ENCODE measurements around the gene GYPA. TPM values are rescaled to one million over a fixed set of nuclear protein-coding genes. Genes with fewer than 3 reads are reported as not detected.
"Not testable (repeated sequence)": the region's sequence is repeated elsewhere in the genome, so short reads cannot be mapped to it uniquely, and the experiment has no call there.

Gene GYPA
- total RNA-seq, 1 experiment from 2014 or later = not detected

GRCh38 chr4:144136189-144136588 is 4.3 kb downstream of the GYPA start:
- H3K27me3 ChIP-seq (replicated peaks; ENCODE audit: insufficient read depth, low read depth, low read length, poor library complexity); H3K4me3 ChIP-seq (ENCODE audit: low read depth, low read length, poor library complexity, severe bottlenecking); CTCF ChIA-PET; H3K27ac ChIP-seq (ENCODE audit: low read depth, low read length, poor library complexity, severe bottlenecking); H3K4me1 ChIP-seq (ENCODE audit: insufficient read depth, low read length, poor library complexity, severe bottlenecking); H3K36me3 ChIP-seq (ENCODE audit: insufficient read depth, low read length, poor library complexity, severe bottlenecking); H3K9me3 ChIP-seq (ENCODE audit: low read depth, low read length, poor library complexity, severe bottlenecking); BruUV-seq (replicated peaks); DNase-seq (ENCODE audit: low spot score); intact Hi-C loops (cut with micrococcal nuclease; ENCODE audit: unreplicated experiment); POLR2A ChIA-PET (ENCODE audit: low non-redundant PET): not testable (repeated sequence)

DNA sequence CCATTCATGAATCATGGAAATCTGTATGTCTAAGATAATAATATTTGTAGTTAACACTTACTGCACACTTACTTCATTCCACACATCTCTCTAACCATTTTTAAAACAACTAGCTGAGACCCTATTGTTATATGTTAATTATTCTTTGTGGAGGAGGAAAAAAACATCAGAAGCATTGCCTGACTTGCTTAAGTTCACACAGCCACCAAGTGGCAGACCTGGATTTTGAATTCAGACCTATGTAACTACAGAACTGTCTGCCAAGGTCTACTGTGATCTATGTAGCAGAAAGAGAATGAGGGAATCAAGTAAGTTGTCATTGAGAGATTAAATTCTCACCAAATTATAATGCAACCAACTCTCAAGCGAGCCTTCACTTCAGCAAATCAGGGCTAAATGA is 10.4 kb downstream of the GYPA start:
- CTCF ChIA-PET; intact Hi-C loops (cut with micrococcal nuclease; ENCODE audit: unreplicated experiment); H3K36me3 ChIP-seq (ENCODE audit: insufficient read depth, low read length, poor library complexity, severe bottlenecking); H3K27ac ChIP-seq (ENCODE audit: low read depth, low read length, poor library complexity, severe bottlenecking); POLR2A ChIA-PET (ENCODE audit: low non-redundant PET); H3K27me3 ChIP-seq (replicated peaks; ENCODE audit: insufficient read depth, low read depth, low read length, poor library complexity); H3K9me3 ChIP-seq (ENCODE audit: low read depth, low read length, poor library complexity, severe bottlenecking); H3K4me3 ChIP-seq (ENCODE audit: low read depth, low read length, poor library complexity, severe bottlenecking); DNase-seq (ENCODE audit: low spot score); H3K4me1 ChIP-seq (ENCODE audit: insufficient read depth, low read length, poor library complexity, severe bottlenecking); BruUV-seq (replicated peaks): not testable (repeated sequence)

- H3K9me3 ChIP-seq (ENCODE audit: low read depth, low read length, poor library complexity, severe bottlenecking); BruUV-seq (replicated peaks); H3K4me3 ChIP-seq (ENCODE audit: low read depth, low read length, poor library complexity, severe bottlenecking); DNase-seq (ENCODE audit: low spot score); H3K27me3 ChIP-seq (replicated peaks; ENCODE audit: insufficient read depth, low read depth, low read length, poor library complexity); H3K27ac ChIP-seq (ENCODE audit: low read depth, low read length, poor library complexity, severe bottlenecking); CTCF ChIA-PET; H3K36me3 ChIP-seq (ENCODE audit: insufficient read depth, low read length, poor library complexity, severe bottlenecking); intact Hi-C loops (cut with micrococcal nuclease; ENCODE audit: unreplicated experiment); H3K4me1 ChIP-seq (ENCODE audit: insufficient read depth, low read length, poor library complexity, severe bottlenecking); POLR2A ChIA-PET (ENCODE audit: low non-redundant PET): not testable (repeated sequence)
These were observed 11.1 kb downstream of the GYPA start for GRCh38 chr4:144129336-144129875.

- H3K4me3 ChIP-seq (ENCODE audit: low read depth, low read length, poor library complexity, severe bottlenecking); H3K36me3 ChIP-seq (ENCODE audit: insufficient read depth, low read length, poor library complexity, severe bottlenecking); intact Hi-C loops (cut with micrococcal nuclease; ENCODE audit: unreplicated experiment); BruUV-seq (replicated peaks); CTCF ChIA-PET; H3K4me1 ChIP-seq (ENCODE audit: insufficient read depth, low read length, poor library complexity, severe bottlenecking); H3K27me3 ChIP-seq (replicated peaks; ENCODE audit: insufficient read depth, low read depth, low read length, poor library complexity); DNase-seq (ENCODE audit: low spot score); H3K27ac ChIP-seq (ENCODE audit: low read depth, low read length, poor library complexity, severe bottlenecking); POLR2A ChIA-PET (ENCODE audit: low non-redundant PET); H3K9me3 ChIP-seq (ENCODE audit: low read depth, low read length, poor library complexity, severe bottlenecking): not testable (repeated sequence)
These were observed 11.7 kb downstream of the GYPA start for GRCh38 chr4:144128709-144129320.

GRCh38 chr4:144125109-144125508 is 15.4 kb downstream of the GYPA start:
- H3K36me3 ChIP-seq (ENCODE audit: insufficient read depth, low read length, poor library complexity, severe bottlenecking); intact Hi-C loops (cut with micrococcal nuclease; ENCODE audit: unreplicated experiment); CTCF ChIA-PET; H3K4me3 ChIP-seq (ENCODE audit: low read depth, low read length, poor library complexity, severe bottlenecking); DNase-seq (ENCODE audit: low spot score); H3K27ac ChIP-seq (ENCODE audit: low read depth, low read length, poor library complexity, severe bottlenecking); H3K27me3 ChIP-seq (replicated peaks; ENCODE audit: insufficient read depth, low read depth, low read length, poor library complexity); H3K4me1 ChIP-seq (ENCODE audit: insufficient read depth, low read length, poor library complexity, severe bottlenecking); POLR2A ChIA-PET (ENCODE audit: low non-redundant PET); BruUV-seq (replicated peaks); H3K9me3 ChIP-seq (ENCODE audit: low read depth, low read length, poor library complexity, severe bottlenecking): not testable (repeated sequence)

DNA sequence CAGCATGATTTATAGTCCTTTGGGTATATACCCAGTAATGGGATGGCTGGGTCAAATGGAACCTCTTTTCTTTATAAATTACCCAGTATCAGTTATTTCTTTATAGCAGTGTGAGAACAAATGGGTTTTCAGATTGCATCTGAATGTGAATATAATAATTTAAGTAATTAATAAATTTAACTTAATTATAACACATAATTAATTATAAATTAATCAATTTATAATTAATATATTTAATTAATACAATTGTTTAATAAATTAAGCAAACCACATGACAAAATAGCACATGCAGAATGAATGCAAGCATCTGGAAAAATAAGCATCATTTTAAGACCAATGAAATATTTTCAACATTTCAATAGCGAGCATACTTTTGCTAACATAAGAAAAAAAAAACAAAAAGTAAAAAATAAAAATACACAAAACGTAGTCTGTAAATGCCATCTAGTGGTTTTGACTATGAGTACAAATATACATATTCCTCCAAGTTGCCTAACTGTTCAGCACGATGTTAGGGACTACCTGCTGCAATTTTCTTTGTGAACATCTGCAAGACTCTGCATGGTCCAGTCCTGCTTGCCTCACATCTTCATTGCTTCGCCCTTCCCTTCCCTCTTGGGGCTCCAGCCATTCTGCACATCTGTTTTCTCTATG is 16.4 kb downstream of the GYPA start:
- H3K4me1 ChIP-seq (ENCODE audit: insufficient read depth, low read length, poor library complexity, severe bottlenecking); H3K4me3 ChIP-seq (ENCODE audit: low read depth, low read length, poor library complexity, severe bottlenecking); H3K9me3 ChIP-seq (ENCODE audit: low read depth, low read length, poor library complexity, severe bottlenecking); POLR2A ChIA-PET (ENCODE audit: low non-redundant PET); H3K27ac ChIP-seq (ENCODE audit: low read depth, low read length, poor library complexity, severe bottlenecking); intact Hi-C loops (cut with micrococcal nuclease; ENCODE audit: unreplicated experiment); H3K36me3 ChIP-seq (ENCODE audit: insufficient read depth, low read length, poor library complexity, severe bottlenecking); CTCF ChIA-PET; DNase-seq (ENCODE audit: low spot score); BruUV-seq (replicated peaks); H3K27me3 ChIP-seq (replicated peaks; ENCODE audit: insufficient read depth, low read depth, low read length, poor library complexity): not testable (repeated sequence)

DNA sequence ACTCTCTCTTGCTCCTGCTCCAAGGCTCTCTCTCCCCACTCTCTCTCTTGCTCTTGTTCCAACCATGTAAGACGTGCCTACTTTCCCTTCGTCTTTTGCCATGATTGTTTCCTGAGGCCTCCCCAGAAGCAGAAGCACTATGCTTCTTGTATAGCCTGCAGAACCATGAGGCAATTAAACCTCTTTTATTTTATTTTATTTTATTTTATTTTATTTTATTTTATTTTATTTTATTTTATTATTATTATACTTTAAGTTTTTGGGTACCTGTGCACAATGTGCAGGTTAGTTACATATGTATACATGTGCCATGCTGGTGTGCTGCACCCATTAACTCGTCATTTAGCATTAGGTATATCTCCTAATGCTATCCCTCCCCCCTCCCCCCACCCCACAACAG is 17.2 kb downstream of the GYPA start:
- DNase-seq (ENCODE audit: low spot score); H3K4me3 ChIP-seq (ENCODE audit: low read depth, low read length, poor library complexity, severe bottlenecking); BruUV-seq (replicated peaks); intact Hi-C loops (cut with micrococcal nuclease; ENCODE audit: unreplicated experiment); H3K27ac ChIP-seq (ENCODE audit: low read depth, low read length, poor library complexity, severe bottlenecking); H3K9me3 ChIP-seq (ENCODE audit: low read depth, low read length, poor library complexity, severe bottlenecking); POLR2A ChIA-PET (ENCODE audit: low non-redundant PET); H3K27me3 ChIP-seq (replicated peaks; ENCODE audit: insufficient read depth, low read depth, low read length, poor library complexity); H3K36me3 ChIP-seq (ENCODE audit: insufficient read depth, low read length, poor library complexity, severe bottlenecking); H3K4me1 ChIP-seq (ENCODE audit: insufficient read depth, low read length, poor library complexity, severe bottlenecking); CTCF ChIA-PET: not testable (repeated sequence)

DNA sequence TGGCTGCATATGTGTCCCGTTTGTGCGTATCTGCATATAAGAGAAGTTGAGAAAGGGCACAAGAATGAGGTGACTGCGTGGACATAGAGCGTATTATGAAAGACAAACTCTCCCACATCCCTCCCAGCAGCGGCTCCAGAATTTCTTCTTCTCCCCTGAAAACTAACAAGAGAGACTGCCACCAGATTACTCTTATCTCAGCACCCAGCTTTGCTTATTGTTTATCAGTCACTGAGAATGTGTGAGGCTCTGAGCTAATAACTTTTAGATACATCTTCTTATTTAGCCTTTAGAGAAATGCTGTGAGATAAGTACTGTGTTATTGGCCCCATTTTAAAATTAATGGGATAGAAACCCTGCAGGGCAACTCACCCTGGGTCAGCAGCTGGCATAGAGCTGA is 20.8 kb downstream of the GYPA start:
- DNase-seq (ENCODE audit: low spot score); H3K4me3 ChIP-seq (ENCODE audit: low read depth, low read length, poor library complexity, severe bottlenecking); H3K9me3 ChIP-seq (ENCODE audit: low read depth, low read length, poor library complexity, severe bottlenecking); H3K36me3 ChIP-seq (ENCODE audit: insufficient read depth, low read length, poor library complexity, severe bottlenecking); H3K27ac ChIP-seq (ENCODE audit: low read depth, low read length, poor library complexity, severe bottlenecking); H3K4me1 ChIP-seq (ENCODE audit: insufficient read depth, low read length, poor library complexity, severe bottlenecking); CTCF ChIA-PET; POLR2A ChIA-PET (ENCODE audit: low non-redundant PET); H3K27me3 ChIP-seq (replicated peaks; ENCODE audit: insufficient read depth, low read depth, low read length, poor library complexity); intact Hi-C loops (cut with micrococcal nuclease; ENCODE audit: unreplicated experiment); BruUV-seq (replicated peaks): not testable (repeated sequence)

Measured in A673 (cell line).